Epithelial cell of prostate (primary cell): Measurements from ENCODE around the gene PPP1R1C.

Experiments
- DNase-seq: peaks from one replicate; pipeline ENCODE4 v3.0.0-alpha.2; 2011; ENCODE audit warnings: low read depth, low spot score
- H3K27ac ChIP-seq: fragments of 450-650 bp; 2 replicates; pipeline ENCODE4 v1.5.1; 2017; ENCODE audit warnings: mild to moderate bottlenecking

The PPP1R1C gene

GRCh38 chr2:182164686-182165085 is 179.0 kb downstream of the PPP1R1C start:
- DNase-seq = no peak
- H3K27ac ChIP-seq = no peak overlapping the region

- H3K27ac ChIP-seq = no peak overlapping the region
- peak; percentile 12 for DNase-seq
These were observed 179.5 kb downstream of the PPP1R1C start for GRCh38 chr2:182165202-182165601.

DNA sequence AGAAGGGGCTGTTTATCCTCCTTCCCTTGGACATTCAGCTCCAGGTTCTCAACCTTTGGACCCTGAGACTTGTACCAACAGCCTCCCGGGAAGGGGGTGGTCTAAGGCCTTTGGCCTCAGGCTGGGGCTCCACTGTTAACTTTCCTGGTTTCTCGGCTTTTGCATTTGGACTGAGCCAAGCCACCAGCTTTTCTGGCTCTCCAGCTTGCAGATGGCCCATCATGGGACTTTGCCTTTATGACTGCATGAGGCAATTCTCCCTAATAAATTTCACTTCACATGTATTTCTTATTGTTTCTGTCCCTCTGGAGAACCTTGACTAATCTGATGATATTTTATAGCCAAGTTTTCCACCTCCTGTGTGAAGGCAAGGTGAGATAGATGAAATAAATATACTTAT is 180.8 kb downstream of the PPP1R1C start:
- no peak overlapping the region for H3K27ac ChIP-seq
- DNase-seq = no peak

DNA sequence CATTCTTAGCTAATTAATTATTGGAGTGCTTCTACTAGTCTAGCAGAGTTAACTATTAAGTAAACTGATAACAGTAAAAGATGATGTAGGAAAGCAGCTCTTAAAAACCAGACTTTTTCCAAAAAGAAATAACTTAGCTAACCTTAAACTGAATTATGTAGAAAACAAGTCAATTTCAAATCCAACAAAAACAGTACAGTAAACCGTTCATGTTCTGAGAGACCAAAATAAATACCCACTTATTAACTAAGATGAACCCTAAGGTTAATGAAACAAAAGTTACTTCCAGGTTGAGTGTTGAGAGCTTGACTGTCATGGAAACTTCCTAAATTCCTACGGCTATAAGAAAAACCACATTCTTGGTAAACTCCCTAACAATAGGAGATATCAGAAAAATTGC is 181.2 kb downstream of the PPP1R1C start:
- no peak overlapping the region for H3K27ac ChIP-seq
- DNase-seq = no peak
